Ovary (tissue), 10 donors: Measurements from ENCODE around the gene SCGB1D1. TPM values are rescaled to one million over a fixed set of nuclear protein-coding genes. Genes with fewer than 3 reads are reported as not detected.
A peak's percentile ranks its signal among the peaks of the same experiment; 100 is the strongest.

ENCODE experiments used
- DNase-seq, 5 donors: peaks; one replicate each; pipeline ENCODE4 v3.0.0-alpha.2; 2019 to 2020
- H3K27ac ChIP-seq, 2 donors: fragments of 200-600 bp; one replicate each; pipeline versions ENCODE4 v1.5.1 to v1.8.0; 2019 to 2022
- H3K27me3 ChIP-seq: fragments of 200-600 bp; one replicate; pipeline ENCODE4 v1.8.0; 2022
- H3K36me3 ChIP-seq: fragments of 200-600 bp; sonication (generic); one replicate; pipeline ENCODE4 v1.5.1; 2019
- H3K4me1 ChIP-seq: one replicate; pipeline ENCODE4 v1.8.1; 2013; ENCODE audit warnings: mild to moderate bottlenecking, moderate library complexity; ENCODE audit not compliant: insufficient read depth
- H3K4me3 ChIP-seq: fragments of 200-600 bp; sonication (generic); one replicate; pipeline ENCODE4 v1.5.1; 2017
- H3K9me3 ChIP-seq, 2 donors: fragments of 200-600 bp in 1 of 2; sonication (generic) in 1 of 2; one replicate each; pipeline versions ENCODE4 v1.5.1 to v1.8.1; 2013 to 2019; ENCODE audit warnings: mild to moderate bottlenecking in 1 of 2, moderate library complexity in 1 of 2
- CTCF ChIP-seq, 3 donors: fragments of 450-650 bp in 2 of 3; fragments of 200-600 bp in 1 of 3; IDR thresholded peaks; one replicate each; pipeline versions ENCODE4 v1.5.1 to v1.8.0; 2016 to 2022; ENCODE audit warnings: antibody characterized with exemption in 3 of 3, mild to moderate bottlenecking in 1 of 3
- EP300 ChIP-seq: sonication (generic); formaldehyde crosslinking; IDR thresholded peaks from one replicate; pipeline ENCODE4 v1.6.1; 2017; ENCODE audit warnings: antibody characterized with exemption
- POLR2A ChIP-seq: fragments of 450-650 bp; IDR thresholded peaks from one replicate; pipeline ENCODE4 v1.6.1; 2017; ENCODE audit warnings: antibody characterized with exemption, mild to moderate bottlenecking, moderate library complexity
- WGBS, 3 donors: extraction: QIAGEN DNeasy Blood & Tissue Kit in 1 of 3; methylation state at CpG; one replicate each; pipeline versions ENCODE4 v1.1.5 to v1.1.7; 2013 to 2017; 5-methylcytosine and 5-hydroxymethylcytosine counted together
- intact Hi-C, 4 donors: fragments of 100-400 bp; cut with DNase I; formaldehyde crosslinking; loops; one replicate each; pipeline versions ENCODE4 v1.11.0 to v1.15.1; 2022 to 2023
- long read RNA-seq, 3 donors: library from polyadenylated mRNA in 2 of 3; unstranded in 2 of 3; transcript quantifications; one replicate each; pipeline ENCODE4 v2.0.0 and lab custom pipeline, GENCODE V29; 2021 to 2026
- polyA plus RNA-seq, 2 donors: library from polyadenylated mRNA; stranded (reverse); fragments of 200-250 nt in 1 of 2; fragments of 350-450 nt in 1 of 2; fragmentation: Illumina TruSeq in 1 of 2; extraction: RNeasy Lipid Tissue Mini Kit (QIAGEN cat#74804) in 1 of 2; gene quantifications; one replicate each; pipeline ENCODE4 v1.2.3, GENCODE V29; 2013 to 2014
- total RNA-seq, 7 donors: library from RNA; depleted of rRNA in 2 of 7; stranded (reverse); fragments of >200 nt in 2 of 7; fragmentation: NEBNext Ultra II Directional in 3 of 7; extraction: Animal tissue kit (Norgen Biotek cat#: 25700) in 3 of 7; gene quantifications; one replicate each; pipeline versions ENCODE4 v1.1.0 to v1.2.4, GENCODE V29; 2016 to 2023
- donor health status: DM: no; HTN: no; CAD: no; lungs with moderate emphysema.
- donor health status: DM: no; HTN: no; CAD: no.
- donor health status: Bipolar disorder and iron deficiency.
- donor health status: DM: yes; HTN: yes; CAD: no.
- donor health status: DM: no; HTN: no; CAD: no.
- donor health status: DM: yes; HTN: yes; CAD: no.

Gene SCGB1D1
- total RNA-seq (not detected), polyA plus RNA-seq (not detected)
- long read RNA-seq, donor 1 = 0 reads
- long read RNA-seq, donor 2 = 0 reads
- long read RNA-seq, donor 3 = 0 reads

GRCh38 chr11:62190011-62190410 lies at the start of gene SCGB1D1:
Gene SCGB1D1, plus strand, starts transcription at chr11:62190216. Its CDS starts 69 bp downstream, at chr11:62190285.
- WGBS, 3 donors = 59 to 72% (median 60%) methylated on average over 9 of the region's 9 CpGs
- Histone ChIP-seq H3K27ac (no peak within 1 kb of the TSS), H3K9me3 (no peaks in the 10 kb centered on the region), H3K4me1 (no peaks in the 10 kb centered on the region), H3K36me3 (no peaks in the 10 kb centered on the region), H3K4me3 (no peak within 1 kb of the TSS), H3K27me3 (no peaks in the 10 kb centered on the region)
- no peak for DNase-seq
- intact Hi-C loops = no loop called here
- TF ChIP-seq EP300 (no peak), POLR2A (no peak), CTCF (IDR thresholded peaks at IDR 0.05) (no peak)

GRCh38 chr11:62140304-62141110 lies 49.5 kb upstream of the SCGB1D1 start:
- TF ChIP-seq EP300 (no peak), CTCF (IDR thresholded peaks at IDR 0.05) (no peak)
- DNase-seq = peak in 1 of 5 donors; percentile 17
- intact Hi-C loops = no loop called here
- H3K9me3 ChIP-seq = no peaks in the 10 kb centered on the region
- H3K27me3 ChIP-seq = no peaks in the 10 kb centered on the region
- no peaks in the 10 kb centered on the region for H3K4me1 ChIP-seq
- no peak overlapping the region for H3K4me3 ChIP-seq
- no peaks in the 10 kb centered on the region for H3K36me3 ChIP-seq
- 94 to 95% (median 95%) methylated on average over 24 of the region's 24 CpGs for WGBS, 3 donors
- no peak overlapping the region for H3K27ac ChIP-seq

- DNase-seq = no peak
These were observed 48.6 kb upstream of the SCGB1D1 start for GRCh38 chr11:62141111-62142042.

More at GRCh38 chr11:62141111-62142042, 48.6 kb upstream of the SCGB1D1 start:
- Histone ChIP-seq H3K27ac (no peak overlapping the region), H3K27me3 (no peaks in the 10 kb centered on the region), H3K9me3 (no peaks in the 10 kb centered on the region), H3K4me1 (no peaks in the 10 kb centered on the region), H3K4me3 (no peak overlapping the region), H3K36me3 (no peaks in the 10 kb centered on the region)
- WGBS, 3 donors = 85 to 87% (median 87%) methylated on average over 22 of the region's 22 CpGs
- intact Hi-C loops = no loop called here
- TF ChIP-seq EP300 (no peak), POLR2A (no peak), CTCF (IDR thresholded peaks at IDR 0.05) (no peak)
